Muscle of leg (tissue), 16 donors: ENCODE data around the gene HMGCL. TPM values are rescaled to one million over a fixed set of nuclear protein-coding genes. Genes with fewer than 3 reads are reported as not detected.

Experiments
- DNase-seq: peaks from one replicate; pipeline ENCODE4 v3.0.0; 2013
- H3K27ac ChIP-seq: one replicate; pipeline ENCODE4 v1.5.1; 2013; ENCODE audit warnings: mild to moderate bottlenecking, low read length, control low read depth
- H3K27me3 ChIP-seq: one replicate; pipeline ENCODE4 v1.6.1; 2013; ENCODE audit warnings: low read length; ENCODE audit not compliant: control insufficient read depth, insufficient read depth
- H3K36me3 ChIP-seq: one replicate; pipeline ENCODE4 v1.6.1; 2013; ENCODE audit warnings: low read length; ENCODE audit not compliant: control insufficient read depth, insufficient read depth
- H3K4me1 ChIP-seq: one replicate; pipeline ENCODE4 v1.6.1; 2013; ENCODE audit warnings: low read length; ENCODE audit not compliant: control insufficient read depth, insufficient read depth
- H3K4me3 ChIP-seq: one replicate; pipeline ENCODE4 v1.5.1; 2013; ENCODE audit warnings: low read length, control low read depth
- H3K9me3 ChIP-seq: replicated peaks from 2 replicates; pipeline ENCODE4 v1.6.1; 2013; ENCODE audit warnings: low read depth, low read length; ENCODE audit not compliant: control insufficient read depth
- WGBS: methylation state at CpG from one replicate; pipeline ENCODE4 v1.1.5; 2013; ENCODE audit warnings: missing lambda C conversion rate; ENCODE audit not compliant: insufficient coverage; 5-methylcytosine and 5-hydroxymethylcytosine counted together
- long read RNA-seq, 11 donors: transcript quantifications; one replicate each; lab custom pipeline, GENCODE V29; 2026
- polyA plus RNA-seq, 8 donors: library from polyadenylated mRNA; unstranded; fragments of 120-200 nt; gene quantifications; one replicate each; pipeline versions ENCODE4 v1.2.1 to v1.2.3, GENCODE V29; 2013; ENCODE audit warnings: inconsistent platforms in 1 of 8, low replicate concordance in 1 of 8; ENCODE audit not compliant: insufficient read length in 8 of 8, insufficient read depth in 1 of 8
- total RNA-seq: library from RNA; stranded (reverse); fragments of 120-200 nt; gene quantifications from one replicate; pipeline ENCODE4 v1.2.4, GENCODE V29; 2013

Gene HMGCL
- 33.7 TPM for total RNA-seq
- 10 to 100 TPM; 21.3 to 29.6 (median 22.6) TPM for polyA plus RNA-seq
- long read RNA-seq, donor 1, partial matches to known transcripts = 0 of 5 reads
- long read RNA-seq, donor 1, other reads (novel, unspliced or antisense) = 0 of 5 reads
- long read RNA-seq, donor 2, partial matches to known transcripts = 0 of 1 reads
- long read RNA-seq, donor 2, other reads (novel, unspliced or antisense) = 0 of 1 reads
- long read RNA-seq, donor 3, transcript HMGCL-203 (9 exons, 1,600 nt) = major isoform, 8 of 10 reads
- long read RNA-seq, donor 3, partial matches to known transcripts = 0 of 10 reads
- long read RNA-seq, donor 3, other reads (novel, unspliced or antisense) = 0 of 10 reads
- long read RNA-seq, donor 4, transcript HMGCL-203 (9 exons, 1,600 nt) = major isoform, 5 of 8 reads
- long read RNA-seq, donor 4, partial matches to known transcripts = 0 of 8 reads
- long read RNA-seq, donor 4, other reads (novel, unspliced or antisense) = 0 of 8 reads
- long read RNA-seq, donor 5, transcript HMGCL-203 (9 exons, 1,600 nt) = major isoform, 17 of 21 reads
- long read RNA-seq, donor 5, partial matches to known transcripts = 0 of 21 reads
- long read RNA-seq, donor 5, other reads (novel, unspliced or antisense) = 0 of 21 reads
- long read RNA-seq, donor 6, transcript HMGCL-203 (9 exons, 1,600 nt) = major isoform, 12 of 15 reads
- long read RNA-seq, donor 6, partial matches to known transcripts = 0 of 15 reads
- long read RNA-seq, donor 6, other reads (novel, unspliced or antisense) = 0 of 15 reads
- long read RNA-seq, donor 7, partial matches to known transcripts = 0 of 7 reads
- long read RNA-seq, donor 7, other reads (novel, unspliced or antisense) = 0 of 7 reads
- long read RNA-seq, donor 8, transcript HMGCL-203 (9 exons, 1,600 nt) = major isoform, 5 of 5 reads
- long read RNA-seq, donor 8, partial matches to known transcripts = 0 of 5 reads
- long read RNA-seq, donor 8, other reads (novel, unspliced or antisense) = 0 of 5 reads
- long read RNA-seq, donor 9, transcript HMGCL-203 (9 exons, 1,600 nt) = major isoform, 7 of 7 reads
- long read RNA-seq, donor 9, partial matches to known transcripts = 0 of 7 reads
- long read RNA-seq, donor 9, other reads (novel, unspliced or antisense) = 0 of 7 reads
- long read RNA-seq, donor 10, transcript HMGCL-203 (9 exons, 1,600 nt) = major isoform, 14 of 15 reads
- long read RNA-seq, donor 10, partial matches to known transcripts = 0 of 15 reads
- long read RNA-seq, donor 10, other reads (novel, unspliced or antisense) = 0 of 15 reads
- long read RNA-seq, donor 11, transcript HMGCL-203 (9 exons, 1,600 nt) = major isoform, 14 of 18 reads
- long read RNA-seq, donor 11, partial matches to known transcripts = 0 of 18 reads
- long read RNA-seq, donor 11, other reads (novel, unspliced or antisense) = 0 of 18 reads

DNA sequence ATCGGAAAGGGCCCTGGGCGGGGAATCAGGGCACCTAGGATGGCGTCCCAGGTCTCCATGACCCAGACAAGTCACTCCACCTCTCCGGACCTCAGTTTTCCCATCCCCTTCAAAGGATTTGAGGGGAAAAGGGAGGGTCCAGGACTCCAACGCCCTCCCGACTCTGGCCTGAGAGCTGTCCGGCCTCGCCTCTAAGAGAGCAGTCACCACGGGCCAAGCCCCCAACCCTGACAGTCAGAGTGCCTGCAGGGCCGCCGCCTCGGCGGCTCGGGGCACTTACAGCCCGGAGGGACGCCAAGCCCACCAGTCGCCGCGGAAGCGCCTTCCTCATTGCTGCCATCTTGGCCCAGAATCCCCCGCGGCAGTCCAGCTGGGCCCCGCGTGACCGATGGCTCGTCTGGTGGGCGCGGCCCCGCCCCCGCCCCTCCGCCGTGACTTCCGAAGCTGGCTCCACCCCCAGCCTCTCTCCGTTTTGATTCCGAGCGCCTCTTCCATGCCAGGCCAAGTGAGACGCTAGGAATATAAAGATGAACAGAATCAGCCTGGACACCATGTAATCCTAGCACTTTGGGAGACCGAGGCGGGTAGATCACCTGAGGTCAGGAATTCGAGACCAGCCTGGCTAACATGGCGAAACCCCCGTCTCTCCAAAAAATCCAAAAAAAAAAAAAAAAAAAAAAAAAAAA is at the start of gene HMGCL:
TSS of gene HMGCL (minus strand) at position 354 of the 686 bp plus-strand sequence. CDS start at position 340, 14 bp downstream.
- 0% methylated on average over 24 of the region's 42 CpGs for WGBS
- peak; percentile 97 for DNase-seq
- H3K4me3 ChIP-seq = peak within 1 kb of the TSS; percentile 88
- peaks cover 9% of the 10 kb centered on the region for H3K4me1 ChIP-seq
- H3K27me3 ChIP-seq = no peaks in the 10 kb centered on the region
- H3K27ac ChIP-seq = peak within 1 kb of the TSS; percentile 93
- no peaks in the 10 kb centered on the region for H3K9me3 ChIP-seq
- H3K36me3 ChIP-seq = no peaks in the 10 kb centered on the region

DNA sequence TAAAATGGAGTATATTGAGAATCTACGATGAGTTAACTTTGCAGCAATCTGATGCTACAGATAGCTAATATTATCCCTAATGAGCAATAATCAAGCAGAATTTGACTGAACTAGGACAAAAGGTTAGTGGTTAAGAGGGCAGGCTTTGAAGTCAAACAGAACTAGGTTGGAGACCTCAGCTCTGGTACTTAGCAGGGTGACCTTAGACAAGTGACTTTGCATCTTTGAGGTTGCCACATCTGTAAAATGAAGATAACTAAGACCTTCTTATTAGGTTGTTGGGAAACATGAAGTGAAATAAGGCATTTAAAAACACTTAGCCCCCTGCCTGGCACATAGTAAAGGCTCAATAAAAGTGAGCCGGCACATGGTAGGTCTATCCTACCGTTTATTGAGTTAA is 47.2 kb upstream of the HMGCL start:
- Histone ChIP-seq H3K27me3 (peaks cover 8% of the 10 kb centered on the region), H3K4me1 (peaks cover 7% of the 10 kb centered on the region), H3K27ac (no peak overlapping the region), H3K4me3 (no peak overlapping the region), H3K36me3 (no peaks in the 10 kb centered on the region), H3K9me3 (no peaks in the 10 kb centered on the region)
- 100% methylated on average over 2 of the region's 3 CpGs for WGBS
- DNase-seq = no peak

DNA sequence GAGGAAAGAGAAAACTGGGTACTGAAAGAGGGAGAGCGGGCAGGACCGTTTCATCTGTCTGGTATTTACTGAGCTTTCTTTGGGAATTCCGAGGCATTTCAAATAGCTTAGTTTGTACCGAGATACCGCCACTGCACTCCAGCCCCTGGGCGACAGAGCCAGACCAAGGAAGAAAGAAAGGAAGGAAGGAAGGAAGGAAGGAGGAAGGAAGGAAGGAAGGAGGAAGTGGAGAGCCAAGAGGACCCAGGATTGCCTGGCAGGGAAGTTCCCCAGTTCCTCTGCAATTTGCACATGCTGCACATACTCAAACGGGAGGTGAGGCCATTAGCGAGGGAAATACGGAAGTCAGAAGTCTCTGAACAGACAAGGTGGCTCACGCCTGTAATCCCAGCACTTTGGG is 43.8 kb upstream of the HMGCL start:
- H3K27ac ChIP-seq = no peak overlapping the region
- DNase-seq = peak; percentile 39
- H3K4me3 ChIP-seq = peak overlapping the region; percentile 71
- peaks cover 2% of the 10 kb centered on the region for H3K36me3 ChIP-seq
- H3K4me1 ChIP-seq = peaks cover 15% of the 10 kb centered on the region
- H3K9me3 ChIP-seq = no peaks in the 10 kb centered on the region
- peaks cover 9% of the 10 kb centered on the region for H3K27me3 ChIP-seq
- WGBS = 73% methylated on average over 9 of the region's 10 CpGs

DNA sequence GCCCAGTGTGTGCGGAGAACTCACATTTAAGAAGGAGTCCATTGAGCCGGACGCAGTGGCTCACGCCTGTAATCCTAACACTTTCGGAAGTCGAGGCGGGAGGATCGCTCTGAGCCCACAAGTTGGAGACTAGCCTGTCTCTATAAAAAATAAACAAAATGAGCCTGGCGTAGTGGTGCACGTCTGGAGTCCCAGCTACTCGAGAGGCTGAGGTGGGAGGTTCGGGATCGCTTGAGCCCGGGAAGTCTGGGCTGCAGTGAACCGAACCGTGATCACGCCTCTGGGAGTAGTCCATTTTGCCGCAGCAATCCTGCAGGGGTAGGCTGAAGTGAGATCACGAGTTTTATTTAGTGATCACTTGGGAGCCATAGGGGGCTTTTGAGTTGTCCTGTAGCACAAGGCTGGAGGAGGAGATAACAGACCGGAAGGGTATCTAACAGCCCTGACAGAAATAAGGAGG is 43.4 kb upstream of the HMGCL start:
- Histone ChIP-seq H3K9me3 (no peaks in the 10 kb centered on the region), H3K27ac (peak overlapping the region; percentile 3), H3K36me3 (peaks cover 2% of the 10 kb centered on the region), H3K4me3 (peak overlapping the region; percentile 71), H3K27me3 (peaks cover 9% of the 10 kb centered on the region), H3K4me1 (peaks cover 15% of the 10 kb centered on the region)
- WGBS = 19% methylated on average over 20 of the region's 20 CpGs
- no peak for DNase-seq

- WGBS = under 1% methylated on average over 68 of the region's 71 CpGs
- Histone ChIP-seq H3K4me1 (peaks cover 15% of the 10 kb centered on the region), H3K27ac (peak within 1 kb of the TSS; percentile 3), H3K4me3 (peak within 1 kb of the TSS; percentile 71), H3K9me3 (no peaks in the 10 kb centered on the region), H3K27me3 (peaks cover 9% of the 10 kb centered on the region), H3K36me3 (peaks cover 2% of the 10 kb centered on the region)
- DNase-seq = peak; percentile 96
Measured at GRCh38 chr1:23867895-23868556, 42.8 kb upstream of the HMGCL start, which contains the start of gene FUCA1. Gene FUCA1, minus strand, starts transcription at chr1:23868290. Its CDS starts 4 bp downstream, at chr1:23868286.

DNA sequence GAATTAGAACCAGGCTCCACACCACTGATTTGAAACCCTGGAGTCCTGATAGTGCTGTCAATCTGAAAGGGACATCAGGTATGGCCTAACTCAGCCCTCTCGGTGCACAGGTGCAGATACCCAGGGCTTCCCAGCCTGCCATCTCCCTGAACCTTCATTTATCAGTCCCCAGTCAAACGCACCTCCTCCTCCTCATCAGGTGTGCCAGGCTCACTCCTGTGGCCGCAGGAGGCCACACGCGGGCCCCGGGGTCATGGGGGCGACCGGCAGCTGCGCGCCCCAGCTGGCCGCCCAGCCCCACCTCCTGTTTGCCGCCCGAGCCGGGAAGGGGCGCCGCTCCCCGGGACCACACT is 42.3 kb upstream of the HMGCL start:
- H3K36me3 ChIP-seq = peaks cover 2% of the 10 kb centered on the region
- peaks cover 15% of the 10 kb centered on the region for H3K4me1 ChIP-seq
- H3K9me3 ChIP-seq = no peaks in the 10 kb centered on the region
- DNase-seq = no peak
- peak overlapping the region; percentile 71 for H3K4me3 ChIP-seq
- H3K27me3 ChIP-seq = peaks cover 9% of the 10 kb centered on the region
- H3K27ac ChIP-seq = no peak overlapping the region
- WGBS = 2% methylated on average over 17 of the region's 17 CpGs

- peaks cover 5% of the 10 kb centered on the region for H3K36me3 ChIP-seq
- DNase-seq = peak; percentile 73
- H3K4me1 ChIP-seq = peaks cover 15% of the 10 kb centered on the region
- H3K9me3 ChIP-seq = no peaks in the 10 kb centered on the region
- WGBS = 84% methylated on average over 4 of the region's 4 CpGs
- no peak overlapping the region for H3K4me3 ChIP-seq
- peaks cover 9% of the 10 kb centered on the region for H3K27me3 ChIP-seq
- no peak overlapping the region for H3K27ac ChIP-seq
Measured at GRCh38 chr1:23865543-23865930, 40.3 kb upstream of the HMGCL start.

DNA sequence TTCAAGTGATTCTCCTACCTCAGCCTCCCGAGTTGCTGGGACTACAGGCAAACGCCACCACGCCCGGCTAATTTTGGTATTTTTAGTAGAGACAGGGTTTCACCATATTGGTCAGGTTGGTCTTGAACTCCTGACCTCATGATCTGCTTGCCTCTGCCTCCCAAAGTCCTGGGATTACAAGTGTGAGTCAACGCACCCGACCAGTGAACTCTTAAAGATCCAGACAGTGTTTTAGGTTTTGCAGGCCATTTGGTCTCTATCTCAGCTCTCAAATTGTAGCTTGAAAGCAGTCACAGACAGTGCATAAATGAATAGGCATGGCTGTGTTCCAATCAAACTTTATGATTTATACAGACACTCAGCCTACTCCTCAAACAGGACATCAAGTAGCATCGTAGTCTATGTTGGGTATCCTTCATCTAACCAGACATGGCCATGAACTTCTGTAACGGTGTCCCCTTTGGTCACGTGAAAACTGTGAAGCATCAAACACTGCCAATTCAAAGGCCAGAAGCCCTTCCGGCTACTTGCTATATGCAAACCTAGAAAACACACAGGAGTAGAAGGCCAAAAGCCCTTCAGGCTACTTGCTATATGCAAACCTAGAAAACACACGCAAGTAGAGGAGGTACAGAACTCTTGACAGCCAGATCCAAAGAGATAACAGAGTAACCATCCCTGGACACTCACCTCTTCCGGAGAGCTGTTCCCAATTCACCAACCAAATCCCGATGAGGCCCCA is 39.7 kb upstream of the HMGCL start:
- H3K36me3 ChIP-seq = peaks cover 5% of the 10 kb centered on the region
- no peak overlapping the region for H3K4me3 ChIP-seq
- peaks cover 9% of the 10 kb centered on the region for H3K27me3 ChIP-seq
- no peak overlapping the region for H3K27ac ChIP-seq
- no peak for DNase-seq
- no peaks in the 10 kb centered on the region for H3K9me3 ChIP-seq
- peaks cover 15% of the 10 kb centered on the region for H3K4me1 ChIP-seq
- 100% methylated on average over 8 of the region's 13 CpGs for WGBS
